NCI-H1930 (cell line): ENCODE data around the gene NECTIN2.
"Not testable (repeated sequence)": the region's sequence is repeated elsewhere in the genome, so short reads cannot be mapped to it uniquely, and the experiment has no call there.

Experiments
- DNase-seq, 2 experiments: peaks; one replicate each; lab custom pipeline; 2025; lab: John Stamatoyannopoulos, UW

Gene NECTIN2

GRCh38 chr19:44884566-44884965 lies 38.5 kb downstream of the NECTIN2 start:
- DNase-seq = no peak

- DNase-seq = no peak
Measured at GRCh38 chr19:44886141-44886540, 40.0 kb downstream of the NECTIN2 start.

GRCh38 chr19:44887648-44888047 lies 41.6 kb downstream of the NECTIN2 start:
- DNase-seq = no peak

DNA sequence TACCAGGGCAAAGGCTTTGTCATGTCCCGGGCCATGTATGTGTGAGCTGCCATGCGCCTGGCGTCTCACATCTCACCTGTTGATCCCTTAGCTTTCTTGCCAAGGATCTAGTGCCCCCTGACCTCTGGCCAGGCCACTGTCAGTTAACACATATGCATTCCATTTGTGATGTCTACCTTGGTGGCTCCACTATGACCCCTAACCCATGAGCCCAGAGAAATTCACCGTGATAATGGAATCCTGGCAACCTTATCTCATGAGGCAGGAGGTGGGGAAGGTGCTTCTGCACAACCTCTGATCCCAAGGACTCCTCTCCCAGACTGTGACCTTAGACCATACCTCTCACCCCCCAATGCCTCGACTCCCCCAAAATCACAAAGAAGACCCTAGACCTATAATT lies 42.2 kb downstream of the NECTIN2 start:
- DNase-seq = not testable (repeated sequence)

DNA sequence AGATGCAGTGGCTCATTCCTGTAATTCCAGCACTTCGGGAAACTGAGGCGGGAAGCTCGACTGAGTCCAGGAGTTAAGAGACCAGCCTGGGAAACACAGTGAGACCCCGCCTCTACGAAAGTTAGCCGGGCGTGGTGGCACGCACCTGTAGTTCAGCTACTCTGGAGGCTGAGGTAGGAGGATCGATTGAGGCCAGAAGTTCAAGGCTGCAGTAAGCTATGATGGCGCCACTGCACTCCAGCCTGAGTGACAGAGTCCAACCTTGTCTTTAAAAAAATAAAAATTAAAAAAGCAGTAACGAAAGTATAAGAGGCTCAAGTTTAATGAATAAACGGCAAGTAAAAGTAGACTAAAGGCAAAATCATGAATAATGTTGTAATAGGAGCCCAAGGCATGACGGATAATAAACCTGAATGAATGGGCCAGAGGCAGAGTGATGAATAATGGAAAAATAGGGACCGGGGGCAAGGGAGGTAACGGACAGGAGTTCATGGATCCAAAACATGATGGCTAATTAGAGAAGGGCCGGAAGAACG lies 43.8 kb downstream of the NECTIN2 start:
- DNase-seq = no peak

GRCh38 chr19:44890366-44891015 lies 44.4 kb downstream of the NECTIN2 start:
- DNase-seq = peak; percentile 100

DNA sequence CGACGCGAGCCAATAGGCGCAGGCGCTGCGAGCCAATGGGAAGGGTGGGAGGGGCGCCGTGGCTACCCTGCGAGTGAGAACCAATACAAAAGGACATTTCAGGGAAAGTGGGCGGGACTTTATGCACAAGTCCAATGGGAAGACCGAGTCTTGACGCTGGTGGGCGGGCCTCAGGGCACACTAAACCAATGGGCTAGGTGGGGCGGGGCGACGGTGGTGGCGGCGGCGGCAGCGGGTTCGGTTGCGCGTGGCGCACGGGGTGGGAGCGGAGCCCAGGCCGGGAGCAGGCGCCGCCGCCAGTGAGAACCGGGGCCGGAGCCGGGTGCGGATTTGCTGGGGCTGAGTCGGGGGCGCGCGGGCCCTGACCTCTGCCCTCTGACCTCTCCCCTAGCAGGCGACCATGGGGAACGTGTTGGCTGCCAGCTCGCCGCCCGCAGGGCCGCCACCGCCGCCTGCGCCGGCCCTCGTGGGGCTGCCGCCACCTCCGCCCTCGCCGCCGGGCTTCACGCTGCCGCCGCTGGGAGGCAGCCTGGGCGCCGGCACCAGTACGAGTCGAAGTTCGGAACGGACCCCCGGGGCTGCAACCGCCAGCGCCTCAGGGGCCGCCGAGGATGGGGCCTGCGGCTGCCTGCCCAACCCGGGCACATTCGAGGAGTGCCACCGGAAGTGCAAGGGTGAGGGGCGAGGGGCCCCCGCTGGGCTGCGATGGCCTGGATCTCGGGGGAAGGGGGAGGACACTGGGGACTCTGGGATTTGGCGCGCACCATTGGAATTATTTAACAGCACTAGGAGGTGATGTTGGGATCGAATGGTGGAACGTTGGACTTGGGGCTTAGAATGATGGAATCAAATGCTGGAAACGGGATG lies 45.2 kb downstream of the NECTIN2 start, which contains the start of gene TOMM40:
TOMM40 (plus strand) TSS at position 239 of the 867 bp plus-strand sequence; CDS start at position 401, 162 bp downstream.
- peak in 1 of 2 experiments; percentile 100 for DNase-seq

DNA sequence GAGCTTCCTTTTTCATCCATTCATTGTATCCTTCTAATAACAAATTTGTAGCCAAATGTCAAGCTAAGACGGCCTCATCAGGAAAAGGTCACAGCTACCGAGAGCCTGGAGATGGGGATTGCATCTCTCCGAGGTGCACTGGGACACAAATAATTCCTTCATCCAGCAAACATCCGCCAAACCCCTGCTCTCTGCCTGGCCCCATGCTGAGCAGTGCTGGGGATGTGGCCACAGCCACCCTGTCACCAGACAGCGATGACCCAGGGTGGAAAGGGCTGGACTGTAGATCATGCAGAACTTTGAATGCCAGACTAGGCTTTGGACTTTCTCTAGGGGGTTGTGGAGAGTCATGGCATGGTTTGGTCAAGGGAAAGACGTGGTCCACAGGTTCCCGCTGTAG lies 46.8 kb downstream of the NECTIN2 start:
- DNase-seq = no peak

- DNase-seq = no peak
Measured at GRCh38 chr19:44893332-44894051, 47.4 kb downstream of the NECTIN2 start.

- DNase-seq = no peak
Measured at GRCh38 chr19:44894052-44894400, 47.9 kb downstream of the NECTIN2 start.

GRCh38 chr19:44894946-44895345 lies 48.8 kb downstream of the NECTIN2 start:
- no peak for DNase-seq

DNA sequence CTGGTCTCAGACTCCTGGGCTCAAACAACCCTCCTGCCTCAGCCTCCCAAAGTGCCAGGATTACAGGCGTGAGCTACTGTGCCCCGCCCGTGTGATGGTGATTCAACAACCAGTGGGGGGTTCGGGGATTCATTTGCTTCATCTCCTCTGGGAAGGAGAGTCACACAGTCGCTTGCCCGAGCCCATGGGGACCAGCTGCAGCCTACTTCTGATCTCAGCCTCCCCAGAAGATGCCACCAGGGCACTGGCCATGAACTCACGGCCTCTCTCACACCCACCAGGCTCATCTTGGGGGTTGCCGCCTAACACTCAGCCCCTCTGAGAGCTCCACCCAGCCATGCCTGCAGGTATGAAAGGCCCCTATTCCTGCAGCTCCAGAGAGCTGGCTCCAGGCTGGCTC lies 51.7 kb downstream of the NECTIN2 start:
- DNase-seq = no peak

DNA sequence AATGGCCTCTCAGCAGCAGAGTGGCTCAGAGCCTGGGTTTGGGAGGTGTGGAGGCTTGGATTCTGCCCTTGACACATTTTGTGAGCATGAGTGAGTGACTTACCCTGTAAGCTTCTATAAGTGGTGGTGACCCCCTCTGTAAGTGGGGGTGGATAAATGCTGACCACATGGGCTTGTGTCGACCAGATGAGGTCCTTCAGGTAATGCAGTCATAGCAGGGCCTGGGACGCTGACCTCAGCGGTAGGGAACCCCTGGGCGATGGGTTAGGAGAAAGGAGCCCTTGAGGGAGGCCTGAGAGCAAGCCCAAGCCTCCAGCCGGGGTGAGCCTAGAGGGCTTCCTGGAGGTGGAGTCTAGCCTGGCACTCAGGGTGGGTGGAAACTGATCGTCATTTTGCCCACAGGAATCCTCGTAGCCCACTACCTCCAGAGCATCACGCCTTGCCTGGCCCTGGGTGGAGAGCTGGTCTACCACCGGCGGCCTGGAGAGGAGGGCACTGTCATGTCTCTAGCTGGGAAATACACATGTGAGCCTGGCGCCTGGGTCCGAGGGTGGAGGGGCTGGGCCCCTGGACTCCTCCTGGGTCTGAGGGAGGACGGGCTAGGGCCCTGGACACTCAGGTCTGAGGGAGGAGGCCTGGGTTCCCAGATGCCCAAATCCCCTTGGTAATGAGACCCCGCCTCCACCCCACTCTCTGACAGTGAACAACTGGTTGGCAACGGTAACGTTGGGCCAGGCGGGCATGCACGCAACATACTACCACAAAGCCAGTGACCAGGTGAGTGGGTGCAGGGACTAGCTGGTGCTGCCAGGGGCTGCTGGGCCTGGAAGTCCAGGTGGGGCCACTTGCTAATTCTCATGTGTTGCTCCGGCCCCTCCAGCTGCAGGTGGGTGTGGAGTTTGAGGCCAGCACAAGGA lies 54.5 kb downstream of the NECTIN2 start:
- DNase-seq = no peak

DNA sequence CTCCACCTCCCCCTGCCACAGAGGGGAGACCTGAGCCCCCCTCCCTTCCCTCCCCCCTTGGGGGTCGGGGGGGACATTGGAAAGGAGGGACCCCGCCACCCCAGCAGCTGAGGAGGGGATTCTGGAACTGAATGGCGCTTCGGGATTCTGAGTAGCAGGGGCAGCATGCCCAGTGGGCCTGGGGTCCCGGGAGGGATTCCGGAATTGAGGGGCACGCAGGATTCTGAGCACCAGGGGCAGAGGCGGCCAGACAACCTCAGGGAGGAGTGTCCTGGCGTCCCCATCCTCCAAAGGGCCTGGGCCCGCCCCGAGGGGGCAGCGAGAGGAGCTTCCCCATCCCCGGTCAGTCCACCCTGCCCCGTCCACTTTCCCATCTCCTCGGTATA lies 57.1 kb downstream of the NECTIN2 start:
- no peak for DNase-seq

DNA sequence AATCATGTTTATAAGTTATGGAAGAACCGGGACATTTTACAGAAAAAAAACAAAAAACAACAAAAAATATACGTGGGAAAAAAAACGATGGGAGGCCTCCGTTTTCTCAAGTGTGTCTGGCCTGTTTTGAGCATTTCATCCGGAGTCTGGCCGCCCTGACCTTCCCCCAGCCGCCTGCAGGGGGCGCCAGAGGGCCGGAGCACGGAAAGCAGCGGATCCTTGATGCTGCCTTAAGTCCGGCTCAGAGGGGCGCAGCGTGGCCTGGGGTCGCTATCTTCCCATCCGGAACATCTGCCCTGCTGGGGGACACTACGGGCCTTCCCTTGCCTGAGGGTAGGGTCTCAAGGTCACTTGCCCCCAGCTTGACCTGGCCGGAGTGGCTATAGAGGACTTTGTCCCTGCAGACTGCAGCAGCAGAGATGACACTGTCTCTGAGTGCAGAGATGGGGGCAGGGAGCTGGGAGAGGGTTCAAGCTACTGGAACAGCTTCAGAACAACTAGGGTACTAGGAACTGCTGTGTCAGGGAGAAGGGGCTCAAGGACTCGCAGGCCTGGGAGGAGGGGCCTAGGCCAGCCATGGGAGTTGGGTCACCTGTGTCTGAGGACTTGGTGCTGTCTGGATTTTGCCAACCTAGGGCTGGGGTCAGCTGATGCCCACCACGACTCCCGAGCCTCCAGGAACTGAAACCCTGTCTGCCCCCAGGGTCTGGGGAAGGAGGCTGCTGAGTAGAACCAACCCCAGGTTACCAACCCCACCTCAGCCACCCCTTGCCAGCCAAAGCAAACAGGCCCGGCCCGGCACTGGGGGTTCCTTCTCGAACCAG lies 57.7 kb downstream of the NECTIN2 start:
- peak; percentile 54 to 76 for DNase-seq

DNA sequence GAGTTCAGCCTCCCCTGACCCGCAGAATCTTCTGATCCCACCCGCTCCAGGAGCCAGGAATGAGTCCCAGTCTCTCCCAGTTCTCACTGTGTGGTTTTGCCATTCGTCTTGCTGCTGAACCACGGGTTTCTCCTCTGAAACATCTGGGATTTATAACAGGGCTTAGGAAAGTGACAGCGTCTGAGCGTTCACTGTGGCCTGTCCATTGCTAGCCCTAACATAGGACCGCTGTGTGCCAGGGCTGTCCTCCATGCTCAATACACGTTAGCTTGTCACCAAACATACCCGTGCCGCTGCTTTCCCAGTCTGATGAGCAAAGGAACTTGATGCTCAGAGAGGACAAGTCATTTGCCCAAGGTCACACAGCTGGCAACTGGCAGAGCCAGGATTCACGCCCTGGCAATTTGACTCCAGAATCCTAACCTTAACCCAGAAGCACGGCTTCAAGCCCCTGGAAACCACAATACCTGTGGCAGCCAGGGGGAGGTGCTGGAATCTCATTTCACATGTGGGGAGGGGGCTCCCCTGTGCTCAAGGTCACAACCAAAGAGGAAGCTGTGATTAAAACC lies 58.4 kb downstream of the NECTIN2 start:
- DNase-seq = no peak

DNA sequence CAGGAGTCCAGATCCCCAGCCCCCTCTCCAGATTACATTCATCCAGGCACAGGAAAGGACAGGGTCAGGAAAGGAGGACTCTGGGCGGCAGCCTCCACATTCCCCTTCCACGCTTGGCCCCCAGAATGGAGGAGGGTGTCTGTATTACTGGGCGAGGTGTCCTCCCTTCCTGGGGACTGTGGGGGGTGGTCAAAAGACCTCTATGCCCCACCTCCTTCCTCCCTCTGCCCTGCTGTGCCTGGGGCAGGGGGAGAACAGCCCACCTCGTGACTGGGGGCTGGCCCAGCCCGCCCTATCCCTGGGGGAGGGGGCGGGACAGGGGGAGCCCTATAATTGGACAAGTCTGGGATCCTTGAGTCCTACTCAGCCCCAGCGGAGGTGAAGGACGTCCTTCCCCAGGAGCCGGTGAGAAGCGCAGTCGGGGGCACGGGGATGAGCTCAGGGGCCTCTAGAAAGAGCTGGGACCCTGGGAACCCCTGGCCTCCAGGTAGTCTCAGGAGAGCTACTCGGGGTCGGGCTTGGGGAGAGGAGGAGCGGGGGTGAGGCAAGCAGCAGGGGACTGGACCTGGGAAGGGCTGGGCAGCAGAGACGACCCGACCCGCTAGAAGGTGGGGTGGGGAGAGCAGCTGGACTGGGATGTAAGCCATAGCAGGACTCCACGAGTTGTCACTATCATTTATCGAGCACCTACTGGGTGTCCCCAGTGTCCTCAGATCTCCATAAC lies 59.5 kb downstream of the NECTIN2 start, which contains the start of gene APOE:
APOE (plus strand) TSS at position 360 of the 724 bp plus-strand sequence. CDS start 829 bp downstream, outside the sequence.
- DNase-seq = no peak

GRCh38 chr19:44907613-44908012 lies 61.5 kb downstream of the NECTIN2 start:
- DNase-seq = no peak
